HG02870 (cell line): ENCODE results near the gene SMC1B.
"Not testable (repeated sequence)": the region's sequence is repeated elsewhere in the genome, so short reads cannot be mapped to it uniquely, and the experiment has no call there.

Experiments used
- ATAC-seq: cut with Tn5 transposase; IDR thresholded peaks from one replicate; pipeline ENCODE4 v1.9.1; 2021; ENCODE audit warnings: mild to moderate bottlenecking, moderate library complexity; ENCODE audit not compliant: unreplicated experiment

The SMC1B gene

GRCh38 chr22:45305456-45306075 is 107.8 kb downstream of the SMC1B start:
- no peak for ATAC-seq

GRCh38 chr22:45304971-45305370 is 108.4 kb downstream of the SMC1B start:
- no peak for ATAC-seq

GRCh38 chr22:45303181-45303580 is 110.2 kb downstream of the SMC1B start:
- no peak for ATAC-seq

GRCh38 chr22:45302751-45303150 is 110.6 kb downstream of the SMC1B start:
- no peak for ATAC-seq

DNA sequence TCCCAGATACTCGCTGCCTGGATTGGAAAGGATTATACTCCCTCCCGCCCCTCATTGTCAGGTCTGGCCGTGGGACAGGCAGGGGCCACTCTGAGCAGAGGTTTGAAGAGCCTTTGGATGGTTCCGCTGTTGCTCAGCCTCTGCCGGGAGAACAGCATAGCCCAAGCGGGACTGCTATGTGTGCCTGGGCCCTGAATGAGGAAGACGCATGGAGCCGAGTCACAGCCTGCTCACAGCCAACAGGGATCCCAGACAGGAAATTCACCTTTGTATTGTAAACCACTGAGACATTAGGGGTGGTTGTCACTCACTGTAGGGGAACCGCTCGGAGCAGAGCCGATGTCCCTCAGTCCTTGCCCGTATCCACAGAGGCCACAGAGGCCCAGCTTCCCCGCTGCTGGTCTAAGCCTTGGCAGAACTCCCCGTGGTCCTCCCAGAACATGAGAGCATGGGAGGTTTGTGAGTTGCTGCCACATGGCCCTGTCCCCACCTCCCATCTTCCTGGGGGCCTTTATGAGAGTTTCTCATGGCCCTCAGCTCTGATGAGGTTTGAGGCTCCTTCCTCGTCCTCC is 114.4 kb downstream of the SMC1B start:
- no peak for ATAC-seq

- no peak for ATAC-seq
Observed at GRCh38 chr22:45296628-45297297, 116.6 kb downstream of the SMC1B start.

DNA sequence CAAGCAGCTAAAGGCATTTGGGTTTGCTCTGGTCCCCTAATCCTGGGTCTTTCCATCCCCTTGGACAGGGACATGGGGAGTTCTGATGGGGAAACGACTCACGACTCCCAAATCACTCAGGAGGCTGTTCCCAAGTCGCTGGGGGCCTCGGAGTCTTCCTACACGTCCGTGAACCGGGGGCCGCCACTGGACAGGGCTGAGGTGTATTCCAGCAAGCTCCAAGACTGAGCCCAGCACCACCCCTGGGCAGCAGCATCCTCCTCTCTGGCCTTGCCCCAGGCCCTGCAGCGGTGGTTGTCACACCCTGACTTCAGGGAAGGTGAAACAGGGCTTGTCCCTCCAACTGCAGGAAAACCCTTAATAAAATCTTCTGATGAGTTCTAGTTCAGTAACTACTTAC is 117.9 kb downstream of the SMC1B start:
- no peak for ATAC-seq

DNA sequence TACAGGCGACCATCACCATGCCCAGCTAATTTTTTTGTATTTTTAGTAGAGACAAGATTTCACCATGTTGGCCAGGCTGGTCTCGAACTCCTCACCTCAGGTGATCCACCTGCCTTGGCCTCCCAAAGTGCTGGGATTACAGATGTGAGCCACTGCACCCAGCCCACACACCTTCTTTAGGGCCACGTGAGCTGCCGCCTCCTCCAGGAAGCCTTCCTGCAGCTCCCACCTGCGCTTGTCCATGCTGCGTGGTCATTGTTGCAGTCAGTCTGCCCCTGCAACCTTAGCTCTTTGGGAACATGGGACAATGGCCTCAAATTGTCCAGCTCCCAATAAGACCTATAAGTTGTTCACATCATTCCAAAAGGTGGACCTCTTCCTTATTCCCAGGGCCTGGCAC is 118.4 kb downstream of the SMC1B start:
- not testable (repeated sequence) for ATAC-seq
